ENCODE data around the gene CAMSAP1.

DNA sequence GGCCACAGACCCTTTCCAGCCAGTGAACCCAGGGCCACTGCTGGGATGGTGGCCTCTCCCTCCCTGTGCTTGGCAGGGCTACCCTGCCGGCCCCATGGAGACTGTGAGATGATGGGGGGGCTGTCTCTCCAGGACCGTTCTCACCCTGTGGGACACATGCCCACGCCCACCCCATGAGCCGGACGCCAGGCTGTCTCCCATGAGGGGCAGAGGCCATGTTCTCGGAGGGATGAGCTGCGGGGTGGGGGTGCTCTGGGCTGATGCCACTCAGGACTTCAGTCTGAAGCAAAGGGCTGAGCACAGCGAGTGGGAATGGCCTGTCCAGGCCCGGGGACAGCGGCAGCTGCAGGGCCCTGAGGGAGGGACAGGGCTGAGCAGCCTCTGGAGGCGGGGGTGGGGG, 116.5 kb downstream of the CAMSAP1 start:
- TF ChIP-seq, protein P1, sequence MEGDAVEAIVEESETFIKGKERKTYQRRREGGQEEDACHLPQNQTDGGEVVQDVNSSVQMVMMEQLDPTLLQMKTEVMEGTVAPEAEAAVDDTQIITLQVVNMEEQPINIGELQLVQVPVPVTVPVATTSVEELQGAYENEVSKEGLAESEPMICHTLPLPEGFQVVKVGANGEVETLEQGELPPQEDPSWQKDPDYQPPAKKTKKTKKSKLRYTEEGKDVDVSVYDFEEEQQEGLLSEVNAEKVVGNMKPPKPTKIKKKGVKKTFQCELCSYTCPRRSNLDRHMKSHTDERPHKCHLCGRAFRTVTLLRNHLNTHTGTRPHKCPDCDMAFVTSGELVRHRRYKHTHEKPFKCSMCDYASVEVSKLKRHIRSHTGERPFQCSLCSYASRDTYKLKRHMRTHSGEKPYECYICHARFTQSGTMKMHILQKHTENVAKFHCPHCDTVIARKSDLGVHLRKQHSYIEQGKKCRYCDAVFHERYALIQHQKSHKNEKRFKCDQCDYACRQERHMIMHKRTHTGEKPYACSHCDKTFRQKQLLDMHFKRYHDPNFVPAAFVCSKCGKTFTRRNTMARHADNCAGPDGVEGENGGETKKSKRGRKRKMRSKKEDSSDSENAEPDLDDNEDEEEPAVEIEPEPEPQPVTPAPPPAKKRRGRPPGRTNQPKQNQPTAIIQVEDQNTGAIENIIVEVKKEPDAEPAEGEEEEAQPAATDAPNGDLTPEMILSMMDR (conservative IDR thresholded peaks at IDR 0.05 in 1 of 2, IDR thresholded peaks at IDR 0.05 in 1 of 2; ENCODE audit: low read depth in 1 of 2, low read length in 2 of 2) = no peak
- TF ChIP-seq EZH2 (IDR thresholded peaks at IDR 0.05; ENCODE audit: low read length, missing control alignments) = no peak
